HK-2 (cell line): ENCODE results near the gene PPM1F.
"Not testable (repeated sequence)": the region's sequence is repeated elsewhere in the genome, so short reads cannot be mapped to it uniquely, and the experiment has no call there.

Source experiments
- DNase-seq: peaks from one replicate; pipeline ENCODE4 v3.0.0-alpha.2; 2018; ENCODE audit not compliant: unreplicated experiment

Gene PPM1F

GRCh38 chr22:21894799-21895198, 57.8 kb downstream of the PPM1F start:
- DNase-seq: no peak

DNA sequence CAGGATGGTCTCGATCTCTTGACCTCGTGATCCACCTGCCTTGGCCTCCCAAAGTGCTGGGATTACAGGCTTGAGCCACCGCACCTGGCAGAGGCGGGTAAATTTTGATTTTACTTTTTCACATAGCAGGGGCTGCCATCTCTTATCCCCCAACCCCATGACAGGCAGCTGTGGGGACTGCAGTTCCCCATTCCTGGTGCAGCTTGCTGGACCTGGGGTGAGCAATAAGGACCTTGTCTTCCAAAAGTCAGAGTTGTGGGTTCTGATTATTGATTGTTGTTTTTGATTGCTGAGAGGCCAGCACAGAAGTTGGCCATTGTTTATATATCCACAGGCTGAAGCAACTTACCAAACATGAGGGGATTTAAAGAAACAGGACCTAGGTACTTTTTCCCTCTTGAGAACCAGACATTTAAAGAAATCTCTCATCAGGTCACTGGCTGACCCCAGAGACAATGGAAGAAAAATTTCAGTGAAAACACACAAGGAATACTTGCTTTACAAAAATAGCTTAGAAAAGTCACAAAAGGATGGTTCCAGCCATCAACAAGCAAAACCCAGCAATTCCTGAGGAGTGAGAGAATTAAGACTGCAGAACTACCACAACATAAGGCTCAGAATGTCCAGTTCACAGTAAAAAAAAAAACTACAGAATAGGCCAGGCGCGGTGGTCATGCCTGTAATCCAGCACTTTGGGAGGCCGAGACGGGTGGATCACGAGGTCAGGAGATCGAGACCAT, 63.2 kb downstream of the PPM1F start:
- DNase-seq: no peak

GRCh38 chr22:21887841-21888240, 64.8 kb downstream of the PPM1F start:
- DNase-seq: no peak

GRCh38 chr22:21883930-21884329, 68.7 kb downstream of the PPM1F start:
- not testable (repeated sequence) for DNase-seq

- not testable (repeated sequence) for DNase-seq
These were observed 69.8 kb downstream of the PPM1F start for GRCh38 chr22:21882754-21883333.

DNA sequence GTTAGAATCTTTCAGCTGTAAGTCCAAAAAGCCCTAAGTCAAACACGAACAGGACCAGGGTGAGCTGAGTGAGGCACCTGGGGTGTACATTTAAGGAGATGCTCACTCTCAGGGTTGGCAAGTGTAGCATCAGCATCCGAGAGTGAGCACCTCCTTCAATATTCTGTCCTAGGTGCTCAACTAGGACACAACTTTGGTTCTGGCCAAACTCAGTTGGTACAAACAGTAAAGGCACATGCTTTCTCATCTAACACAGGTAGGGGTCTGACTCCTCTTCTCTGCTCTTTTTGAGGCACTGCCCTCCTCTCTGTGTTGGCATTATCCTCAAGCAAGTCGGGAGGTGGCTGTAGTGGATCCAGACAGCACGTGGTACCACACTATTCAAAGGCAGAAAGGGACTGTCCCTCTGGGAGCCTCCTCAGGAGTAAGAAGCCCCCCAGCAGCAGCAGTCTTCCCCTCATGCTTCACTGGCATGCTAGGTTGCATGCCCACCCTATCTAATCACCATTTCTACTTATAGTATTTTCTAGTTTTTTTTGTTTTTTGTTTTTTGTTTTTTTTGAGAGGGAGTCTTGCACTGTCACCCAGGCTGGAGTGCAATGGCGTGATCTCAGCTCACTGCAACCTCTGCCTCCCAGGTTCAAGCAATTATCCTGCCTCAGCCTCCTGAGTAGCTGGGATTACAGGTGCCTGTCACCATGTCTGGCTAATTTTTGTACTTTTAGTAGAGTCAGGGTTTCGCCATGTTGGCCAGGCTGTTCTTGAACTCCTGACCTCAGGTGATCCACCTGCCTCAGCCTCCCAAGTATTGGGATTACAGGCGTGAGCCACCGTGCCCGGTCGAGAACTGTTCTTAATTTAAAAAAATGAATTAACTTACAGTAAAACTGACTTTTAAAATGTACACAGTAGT, 70.6 kb downstream of the PPM1F start:
- DNase-seq: no peak

DNA sequence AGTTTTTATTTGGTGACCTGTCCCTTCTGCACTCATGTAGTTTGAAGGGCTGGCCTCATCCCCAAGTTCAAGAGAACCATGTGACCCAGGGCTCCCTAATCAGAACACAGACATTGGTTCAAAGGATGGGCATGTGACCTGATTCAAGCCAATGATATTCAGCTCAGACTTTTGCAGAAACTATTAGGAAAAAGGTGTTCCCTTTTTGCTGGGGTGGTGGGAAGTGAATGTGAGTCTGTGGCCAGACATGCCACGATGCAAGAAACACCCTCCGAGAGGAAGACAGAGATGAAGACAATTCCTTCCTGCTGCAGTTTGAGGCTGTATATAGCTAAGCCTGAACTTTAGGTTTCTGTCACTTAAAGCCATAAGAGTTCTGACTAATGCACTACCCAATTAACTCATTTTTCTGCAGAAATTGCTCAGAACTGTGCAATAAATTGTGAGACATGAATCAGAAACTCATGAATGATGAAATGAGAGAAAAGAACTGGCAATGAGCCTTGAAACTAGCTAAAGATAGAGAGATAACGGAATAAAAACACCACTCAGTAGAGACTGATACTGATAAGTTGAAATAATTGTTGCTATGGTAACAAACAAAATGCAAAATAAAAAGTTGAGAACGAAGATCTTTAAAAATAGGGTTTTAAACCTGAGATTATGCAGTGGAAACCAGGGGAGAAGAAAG, 76.0 kb downstream of the PPM1F start:
- DNase-seq: no peak

- DNase-seq: not testable (repeated sequence)
These were observed 77.7 kb downstream of the PPM1F start for GRCh38 chr22:21874953-21875352.

DNA sequence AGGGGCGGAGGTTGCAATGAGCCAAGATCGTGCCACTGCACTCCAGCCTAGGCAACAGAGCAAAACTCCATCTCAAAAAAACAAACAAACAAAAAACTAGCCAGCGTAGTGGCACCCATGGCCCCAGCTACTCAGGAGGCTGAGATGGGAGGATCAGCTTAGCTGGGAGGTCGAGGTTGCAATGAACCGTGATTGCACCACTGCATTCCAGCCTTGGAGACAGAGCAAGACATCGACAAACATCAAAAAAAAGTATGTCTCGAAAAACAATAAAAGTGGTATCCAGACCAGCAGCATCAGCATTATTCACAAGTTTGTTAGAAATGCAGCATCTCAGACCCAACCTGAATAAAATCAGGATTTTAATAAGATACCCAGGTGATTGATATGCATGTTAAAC, 79.0 kb downstream of the PPM1F start:
- no peak for DNase-seq

DNA sequence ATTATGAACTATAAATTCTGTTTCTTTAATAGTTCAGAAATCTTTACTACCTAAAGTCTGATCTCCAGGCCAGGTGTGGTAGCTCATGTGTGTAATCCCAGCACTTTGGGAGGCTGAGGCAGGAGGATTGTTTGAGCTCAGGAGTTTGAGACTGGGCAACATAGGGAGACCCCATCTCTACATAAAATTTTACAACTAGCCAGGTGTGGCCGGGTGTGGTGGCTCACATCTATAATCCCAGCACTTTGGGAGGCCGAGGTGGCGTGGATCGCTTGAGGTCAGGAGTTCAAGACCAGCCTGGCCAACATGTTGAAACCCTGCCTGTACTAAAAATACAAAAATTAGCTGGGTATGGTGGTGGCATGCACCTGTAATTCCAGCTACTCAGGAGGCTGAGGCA, 79.9 kb downstream of the PPM1F start:
- DNase-seq: not testable (repeated sequence)
